Measurements from ENCODE around the gene ARHGEF2. TPM values are rescaled to one million over a fixed set of nuclear protein-coding genes. Genes with fewer than 3 reads are reported as not detected.

The ARHGEF2 gene
- total RNA-seq, 2 experiments from 2014 or later = 135 to 148 TPM

DNA sequence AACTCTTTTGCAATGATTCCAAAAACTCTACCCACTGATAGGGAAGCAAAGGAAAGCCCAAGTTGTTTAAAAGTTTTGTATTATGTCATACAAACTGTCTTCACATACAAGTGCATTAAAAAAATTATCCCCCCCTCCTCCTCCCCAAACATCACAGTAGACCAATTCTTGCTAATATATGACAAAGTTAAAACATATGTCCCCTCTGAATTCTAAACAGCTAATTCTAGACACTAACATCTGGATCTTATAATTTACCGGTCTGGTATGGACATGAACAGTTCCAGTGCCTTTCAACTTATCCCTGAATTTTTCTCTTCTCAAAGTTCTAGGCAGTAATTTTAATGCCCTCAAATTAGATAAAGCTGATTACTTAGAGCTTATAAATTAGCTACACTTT, 80.6 kb downstream of the ARHGEF2 start:
- peaks cover 18% of the 10 kb centered on the region for H3K36me3 Mint-ChIP-seq
- H3K4me3 Mint-ChIP-seq = no peak overlapping the region
- H3K9me3 Mint-ChIP-seq = no peaks in the 10 kb centered on the region
- peaks cover 17% of the 10 kb centered on the region for H3K4me1 Mint-ChIP-seq
- H3K27ac Mint-ChIP-seq = peak overlapping the region; percentile 40
- H3K27me3 Mint-ChIP-seq = no peaks in the 10 kb centered on the region
- DNase-seq = no peak

Other genes with a start within 250 kb of the ARHGEF2 start
- 10 to 100 TPM; 39.3 to 41.1 TPM for gene GON4L, start 121.3 kb downstream of the ARHGEF2 start, total RNA-seq
- gene SYT11, start 119.0 kb downstream of the ARHGEF2 start, total RNA-seq = 10 to 100 TPM; 12.2 to 12.8 TPM
- gene RIT1, start 67.2 kb downstream of the ARHGEF2 start, total RNA-seq = 10 to 100 TPM; 19.4 to 20.0 TPM
- 10 to 100 TPM; 53.2 to 54.7 TPM for gene KHDC4, start 44.1 kb downstream of the ARHGEF2 start, total RNA-seq
- gene RXFP4, start 36.9 kb downstream of the ARHGEF2 start, total RNA-seq = under 1 TPM in 1 of 2 experiments, not detected in 1; 0.16 TPM
- 100 to 1,000 TPM; 155 TPM for gene SSR2, start 42.4 kb upstream of the ARHGEF2 start, total RNA-seq
- gene UBQLN4, start 75.3 kb upstream of the ARHGEF2 start, total RNA-seq = 10 to 100 TPM; 42.6 to 47.1 TPM
- 10 to 100 TPM; 45.9 to 49.1 TPM for gene LAMTOR2, start 76.2 kb upstream of the ARHGEF2 start, total RNA-seq
- under 1 TPM; 0.64 to 0.99 TPM for gene RAB25, start 82.6 kb upstream of the ARHGEF2 start, total RNA-seq
- gene MEX3A, start 103.9 kb upstream of the ARHGEF2 start, total RNA-seq = under 1 TPM; 0.34 to 0.35 TPM
- 10 to 100 TPM; 32.3 to 37.8 TPM for gene LMNA, start 136.2 kb upstream of the ARHGEF2 start, total RNA-seq
- 10 to 100 TPM; 13.2 to 16.1 TPM for gene SEMA4A, start 175.0 kb upstream of the ARHGEF2 start, total RNA-seq
- 10 to 100 TPM; 55.0 to 60.7 TPM for gene SLC25A44, start 215.6 kb upstream of the ARHGEF2 start, total RNA-seq
- 10 to 100 TPM; 83.4 to 87.3 TPM for gene PMF1, start 234.5 kb upstream of the ARHGEF2 start, total RNA-seq